HG02840 (cell line): Measurements from ENCODE around the gene BTNL2.
"Not testable (repeated sequence)": the region's sequence is repeated elsewhere in the genome, so short reads cannot be mapped to it uniquely, and the experiment has no call there.

Source experiments
- ATAC-seq: cut with Tn5 transposase; IDR thresholded peaks from one replicate; pipeline ENCODE4 v1.9.1; 2021; ENCODE audit warnings: mild to moderate bottlenecking, moderate library complexity, moderate number of reproducible peaks; ENCODE audit not compliant: unreplicated experiment, low FRiP score

Gene BTNL2, protein sequence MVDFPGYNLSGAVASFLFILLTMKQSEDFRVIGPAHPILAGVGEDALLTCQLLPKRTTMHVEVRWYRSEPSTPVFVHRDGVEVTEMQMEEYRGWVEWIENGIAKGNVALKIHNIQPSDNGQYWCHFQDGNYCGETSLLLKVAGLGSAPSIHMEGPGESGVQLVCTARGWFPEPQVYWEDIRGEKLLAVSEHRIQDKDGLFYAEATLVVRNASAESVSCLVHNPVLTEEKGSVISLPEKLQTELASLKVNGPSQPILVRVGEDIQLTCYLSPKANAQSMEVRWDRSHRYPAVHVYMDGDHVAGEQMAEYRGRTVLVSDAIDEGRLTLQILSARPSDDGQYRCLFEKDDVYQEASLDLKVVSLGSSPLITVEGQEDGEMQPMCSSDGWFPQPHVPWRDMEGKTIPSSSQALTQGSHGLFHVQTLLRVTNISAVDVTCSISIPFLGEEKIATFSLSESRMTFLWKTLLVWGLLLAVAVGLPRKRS

DNA sequence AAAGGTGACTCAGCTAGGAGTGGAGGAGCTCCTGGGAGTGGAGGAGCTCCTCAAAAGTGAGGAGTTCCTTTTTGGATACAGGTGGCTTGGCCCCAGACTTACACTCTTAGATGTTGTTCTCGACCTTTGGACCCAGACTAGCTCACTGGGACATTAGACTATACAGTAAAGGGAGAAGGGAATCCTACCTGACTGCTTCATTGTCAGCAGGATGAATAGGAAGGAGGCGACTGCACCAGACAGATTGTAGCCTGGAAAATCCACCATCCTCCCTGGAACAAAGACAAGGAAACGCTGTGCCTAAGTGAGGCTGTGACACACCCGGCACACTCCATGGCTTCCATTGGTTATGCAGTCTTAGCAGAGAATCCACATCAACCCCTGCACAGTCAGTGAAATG lies at the start of gene BTNL2:
Gene BTNL2 (minus strand): TSS at position 325 of the 400 bp plus-strand sequence. CDS start 58 bp downstream, at position 267.
- no peak for ATAC-seq

DNA sequence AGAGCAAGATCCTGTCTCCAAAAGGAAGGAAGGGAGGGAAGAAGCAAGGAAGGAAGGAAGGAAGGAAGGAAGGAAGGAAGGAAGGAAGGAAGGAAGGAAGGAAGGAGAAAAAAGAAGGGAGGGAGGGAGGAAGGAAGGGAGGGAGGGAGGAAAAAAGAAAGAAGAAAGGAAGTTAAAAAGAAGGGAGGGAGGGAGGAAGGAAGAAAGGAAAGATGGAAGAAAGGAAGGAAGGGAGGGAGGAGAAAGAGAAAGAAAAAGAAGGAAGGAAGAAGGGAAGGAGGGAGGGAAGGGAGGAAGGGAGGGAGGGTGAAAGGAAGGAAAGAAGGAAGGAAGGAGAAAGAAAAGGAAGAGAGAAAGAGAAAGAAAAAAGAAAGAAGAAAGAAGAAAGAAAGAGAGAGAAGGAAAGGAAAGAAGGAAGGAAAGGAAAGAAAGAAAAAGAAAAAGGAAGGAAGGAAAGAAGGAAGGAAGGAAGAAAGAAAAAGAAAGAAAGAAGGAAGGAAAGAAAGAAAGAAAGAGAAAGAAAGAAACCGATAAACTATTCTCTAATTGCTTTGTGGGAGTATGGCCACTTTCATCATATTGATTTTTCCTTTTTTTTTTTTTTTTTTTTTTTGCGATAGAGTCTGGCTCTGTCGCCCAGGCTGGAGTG lies 42.2 kb upstream of the BTNL2 start:
- no peak for ATAC-seq

DNA sequence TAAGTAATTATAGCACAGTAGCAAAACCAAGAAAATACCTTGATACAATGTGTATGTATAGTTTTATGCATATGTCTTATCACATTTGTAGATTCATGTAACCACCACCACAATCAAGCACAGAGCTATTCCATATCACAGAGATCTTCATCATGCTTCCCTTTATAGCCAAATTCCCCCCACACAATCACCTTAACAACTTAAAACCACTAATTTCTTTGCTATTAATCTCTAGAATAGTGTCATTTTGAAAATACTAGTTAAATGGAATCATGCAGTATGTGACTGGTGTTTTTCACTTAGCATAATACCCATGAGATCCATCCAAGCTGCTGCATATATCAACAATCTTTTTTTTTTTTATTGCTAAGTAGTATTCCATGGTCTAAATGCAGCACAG lies 41.0 kb upstream of the BTNL2 start:
- ATAC-seq: no peak

DNA sequence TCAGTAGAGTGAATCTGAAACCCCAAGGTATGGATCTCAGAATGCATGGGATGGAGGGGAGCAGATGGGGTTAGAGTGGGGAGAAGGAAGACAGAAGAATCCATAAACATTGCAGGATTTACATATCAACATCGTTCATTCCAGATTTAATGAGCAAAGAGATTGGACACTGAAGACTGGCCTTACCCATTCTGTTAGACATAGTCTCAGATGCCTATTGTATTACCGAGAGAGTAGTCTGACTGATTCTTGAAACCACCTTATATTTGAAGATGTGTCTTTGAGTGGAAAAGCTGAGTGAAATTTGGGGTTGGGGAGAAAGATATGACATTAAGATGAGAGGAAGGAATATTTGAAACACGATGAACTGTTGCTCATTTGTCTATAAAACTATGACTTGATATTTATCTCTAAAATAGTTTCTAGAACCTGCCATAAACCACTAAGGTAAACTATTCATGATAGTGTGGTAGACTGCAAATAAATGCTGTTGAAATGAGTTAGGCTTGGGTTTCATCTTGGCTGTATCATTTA lies 38.4 kb upstream of the BTNL2 start:
- ATAC-seq: no peak

DNA sequence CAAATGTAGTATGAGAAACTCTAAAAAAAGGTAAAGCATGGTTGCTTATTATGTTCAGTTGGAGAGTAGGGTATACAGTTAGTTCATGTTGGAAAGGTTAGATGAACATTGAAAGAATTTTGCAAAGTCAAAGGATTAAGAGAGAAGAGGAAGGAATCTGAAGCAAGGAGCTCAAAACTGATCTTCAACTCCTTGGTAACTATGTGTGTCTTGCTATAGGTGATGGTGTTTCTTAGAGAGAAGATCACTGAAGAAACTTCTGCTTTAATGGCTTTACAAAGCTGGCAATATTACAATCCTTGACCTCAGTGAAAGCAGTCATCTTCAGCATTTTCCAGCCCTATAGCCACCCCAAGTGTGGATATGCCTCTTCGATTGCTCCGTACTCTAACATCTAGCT lies 37.5 kb upstream of the BTNL2 start:
- no peak for ATAC-seq

DNA sequence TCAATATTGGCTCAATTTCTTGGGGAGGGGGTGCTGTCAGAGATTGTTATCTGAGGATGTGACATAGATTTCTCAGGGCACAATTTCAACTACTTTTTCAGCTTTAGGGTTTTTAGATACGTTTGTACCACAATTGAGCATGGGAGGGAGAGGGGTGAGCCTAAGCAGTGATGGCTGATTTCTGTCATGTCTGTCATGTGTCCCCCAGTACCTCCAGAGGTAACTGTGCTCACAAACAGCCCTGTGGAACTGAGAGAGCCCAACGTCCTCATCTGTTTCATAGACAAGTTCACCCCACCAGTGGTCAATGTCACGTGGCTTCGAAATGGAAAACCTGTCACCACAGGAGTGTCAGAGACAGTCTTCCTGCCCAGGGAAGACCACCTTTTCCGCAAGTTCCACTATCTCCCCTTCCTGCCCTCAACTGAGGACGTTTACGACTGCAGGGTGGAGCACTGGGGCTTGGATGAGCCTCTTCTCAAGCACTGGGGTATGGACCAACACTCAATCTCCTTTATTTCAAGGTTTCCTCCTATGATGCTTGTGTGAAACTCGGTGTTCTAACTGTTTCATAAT lies 36.1 kb upstream of the BTNL2 start:
- no peak for ATAC-seq

DNA sequence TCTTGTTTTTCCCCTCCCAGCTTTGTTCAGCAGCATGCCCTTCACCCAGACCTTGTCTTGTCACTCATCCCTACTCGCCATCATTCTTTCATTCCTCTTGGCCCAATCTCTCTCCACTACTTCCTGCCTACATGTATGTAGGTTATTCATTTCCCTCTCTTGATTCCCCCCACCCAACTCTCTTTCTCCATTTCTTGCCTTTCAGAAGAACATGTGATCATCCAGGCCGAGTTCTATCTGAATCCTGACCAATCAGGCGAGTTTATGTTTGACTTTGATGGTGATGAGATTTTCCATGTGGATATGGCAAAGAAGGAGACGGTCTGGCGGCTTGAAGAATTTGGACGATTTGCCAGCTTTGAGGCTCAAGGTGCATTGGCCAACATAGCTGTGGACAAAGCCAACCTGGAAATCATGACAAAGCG lies 35.3 kb upstream of the BTNL2 start:
- ATAC-seq: no peak

DNA sequence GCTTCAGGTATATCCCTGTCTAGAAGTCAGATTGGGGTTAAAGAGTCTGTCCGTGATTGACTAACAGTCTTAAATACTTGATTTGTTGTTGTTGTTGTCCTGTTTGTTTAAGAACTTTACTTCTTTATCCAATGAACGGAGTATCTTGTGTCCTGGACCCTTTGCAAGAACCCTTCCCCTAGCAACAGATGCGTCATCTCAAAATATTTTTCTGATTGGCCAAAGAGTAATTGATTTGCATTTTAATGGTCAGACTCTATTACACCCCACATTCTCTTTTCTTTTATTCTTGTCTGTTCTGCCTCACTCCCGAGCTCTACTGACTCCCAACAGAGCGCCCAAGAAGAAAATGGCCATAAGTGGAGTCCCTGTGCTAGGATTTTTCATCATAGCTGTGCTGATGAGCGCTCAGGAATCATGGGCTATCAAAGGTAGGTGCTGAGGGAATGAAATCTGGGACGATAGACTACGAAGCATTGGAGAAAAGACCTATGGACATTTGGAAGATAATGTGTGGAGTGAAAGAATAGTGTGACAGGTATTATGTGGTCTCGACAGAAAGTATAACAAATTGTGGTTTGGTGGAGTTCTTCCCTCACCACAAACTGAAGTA lies 32.7 kb upstream of the BTNL2 start, which contains the start of gene HLA-DRA:
Gene HLA-DRA (plus strand): TSS at position 286 of the 613 bp plus-strand sequence. CDS start 64 bp downstream, at position 350.
- ATAC-seq: peak; percentile 81

DNA sequence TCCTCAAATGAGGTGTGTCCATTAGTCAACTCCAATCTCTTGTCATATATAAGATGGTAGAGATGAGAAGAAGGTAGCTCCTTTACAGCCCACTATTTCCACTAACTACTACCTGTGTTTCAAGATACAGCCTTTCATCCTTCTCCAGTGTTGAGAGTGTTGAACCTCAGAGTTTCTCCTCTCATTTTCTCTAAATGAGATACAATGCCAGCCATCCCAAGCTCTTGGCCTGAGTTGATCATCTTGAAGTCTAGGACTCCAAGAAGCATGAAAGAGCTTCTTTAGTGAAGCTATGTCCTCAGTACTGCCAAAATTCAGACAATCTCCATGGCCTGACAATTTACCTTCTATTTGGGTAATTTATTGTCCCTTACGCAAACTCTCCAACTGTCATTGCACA lies 32.2 kb upstream of the BTNL2 start:
- ATAC-seq: no peak

DNA sequence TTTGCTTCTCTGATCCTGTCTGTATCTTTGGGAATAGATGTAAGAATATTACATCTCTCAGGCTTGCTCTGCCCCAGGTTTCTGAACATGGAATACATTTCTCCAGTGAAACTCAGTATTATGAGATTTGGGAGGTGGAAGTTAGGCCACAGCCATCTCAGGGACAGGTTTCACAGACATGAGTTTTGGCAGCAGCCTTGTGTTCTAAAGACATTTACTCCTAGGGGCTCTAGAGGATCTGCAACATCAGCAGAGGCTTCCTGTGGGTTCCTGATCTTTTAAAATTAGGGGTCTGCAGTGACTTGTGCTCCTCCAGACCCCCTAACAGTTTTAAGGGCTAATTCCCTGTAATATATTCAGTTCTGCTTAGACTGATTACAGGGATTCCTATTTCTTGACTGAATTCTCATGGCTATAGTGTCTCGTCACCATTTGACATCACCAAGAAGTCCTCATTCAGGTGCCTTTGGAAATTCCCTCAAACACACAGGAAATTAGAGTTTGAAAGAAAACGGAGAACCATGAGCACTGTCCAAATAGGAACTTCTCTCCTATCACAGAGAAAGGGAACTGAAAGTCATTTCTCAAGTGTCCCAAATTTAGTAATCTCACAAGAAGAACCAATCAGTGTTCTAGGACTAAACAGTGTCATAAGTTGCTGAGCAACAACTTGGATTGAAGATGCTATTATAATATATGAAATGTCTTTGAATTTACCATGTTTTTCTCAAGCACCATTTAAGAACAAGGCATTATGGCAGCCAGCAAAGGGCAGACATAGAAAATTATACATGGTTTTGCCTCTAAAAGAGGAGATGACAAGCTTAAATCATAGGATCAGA lies 30.2 kb upstream of the BTNL2 start:
- peak; percentile 60 for ATAC-seq

DNA sequence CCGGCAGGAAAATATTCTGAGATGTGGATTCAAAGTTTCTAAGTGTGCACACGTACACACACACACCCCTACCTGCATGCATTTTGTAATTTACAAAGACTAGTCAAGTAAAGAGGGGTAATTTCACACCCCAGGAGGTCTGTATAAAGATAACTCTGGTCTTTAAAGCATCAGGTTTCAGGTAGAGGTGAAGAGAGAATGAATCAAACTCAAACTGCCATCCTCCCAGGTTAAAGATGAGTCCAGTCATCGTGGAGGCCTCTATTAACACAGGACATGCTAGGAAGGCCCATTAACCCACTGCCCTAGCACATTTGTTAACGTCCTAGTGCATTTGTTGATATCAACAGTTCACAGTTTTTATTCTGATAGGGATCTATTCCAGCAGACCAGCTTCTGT lies 29.2 kb upstream of the BTNL2 start:
- ATAC-seq: no peak

DNA sequence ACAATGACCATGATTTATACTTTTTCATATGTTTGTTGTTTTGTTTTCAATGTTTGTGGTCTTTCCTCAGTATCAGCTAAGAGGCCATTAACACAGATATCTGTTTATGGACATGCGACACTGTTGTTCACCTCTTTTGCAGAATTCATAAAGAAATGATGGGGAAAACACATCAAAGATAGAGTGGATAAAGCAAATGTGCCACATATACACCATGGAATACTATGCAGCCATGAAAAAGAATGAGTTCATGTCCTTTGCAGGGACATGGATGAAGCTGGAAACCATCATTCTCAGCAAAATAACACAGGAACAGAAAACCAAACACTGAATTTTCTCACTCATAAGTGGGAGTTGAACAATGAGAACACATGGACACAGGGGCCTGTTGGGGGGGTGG lies 27.0 kb upstream of the BTNL2 start:
- ATAC-seq: not testable (repeated sequence)

DNA sequence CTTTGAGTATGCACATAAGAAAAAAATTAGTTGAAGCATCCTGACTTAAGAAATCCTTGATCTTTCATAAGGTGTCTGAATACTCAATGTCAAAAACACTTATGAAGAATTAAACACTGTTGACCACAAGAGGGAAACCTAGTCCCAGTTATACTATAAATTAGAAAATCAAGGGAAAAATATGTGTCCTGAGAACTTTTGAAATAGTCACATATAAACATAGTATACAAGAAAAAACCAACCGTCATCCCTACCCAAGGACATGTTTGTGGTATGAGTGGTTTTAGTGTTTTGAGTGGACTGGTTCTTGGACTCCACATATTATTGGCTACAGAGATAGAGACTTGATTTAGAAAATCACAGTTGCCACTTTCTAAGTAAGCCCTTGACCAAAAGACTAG lies 25.1 kb upstream of the BTNL2 start:
- ATAC-seq: no peak

DNA sequence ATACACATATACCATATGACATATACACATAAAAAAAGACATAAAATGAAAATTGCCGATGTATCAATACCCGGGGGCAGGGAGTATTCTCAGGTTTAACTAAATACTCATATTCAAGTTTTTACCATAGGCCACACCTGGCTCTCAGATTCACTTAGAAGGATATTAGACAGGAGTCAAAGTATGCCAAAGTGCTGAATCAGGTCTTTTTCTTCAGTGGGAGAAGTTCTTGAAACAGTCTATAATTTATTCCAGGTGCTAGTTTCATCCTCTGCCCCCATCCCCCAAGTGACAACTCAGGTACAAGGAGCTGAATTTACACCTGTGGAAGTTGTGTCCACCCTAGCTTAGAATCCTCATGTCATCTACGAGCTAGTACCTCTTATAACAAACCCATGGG lies 24.2 kb upstream of the BTNL2 start:
- ATAC-seq: no peak

DNA sequence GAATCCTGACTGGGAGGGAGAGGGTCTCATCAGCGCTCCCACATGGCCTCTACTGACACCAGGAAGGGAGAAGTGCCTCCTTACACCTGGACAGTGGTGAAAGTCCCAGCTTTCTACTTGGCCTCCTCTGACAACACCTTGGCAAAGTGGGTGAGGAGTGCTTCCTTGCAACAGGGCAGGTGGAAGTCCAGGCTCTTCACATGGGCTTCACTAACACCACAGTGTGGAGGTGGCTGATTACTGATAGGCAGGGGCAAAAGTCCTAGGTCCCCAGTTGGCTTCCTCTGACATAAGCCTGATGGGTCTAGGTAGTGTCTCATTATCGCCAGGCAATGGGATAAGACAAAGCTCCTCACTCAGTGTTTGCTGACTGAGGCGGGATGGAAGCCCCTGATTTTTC lies 23.2 kb upstream of the BTNL2 start:
- no peak for ATAC-seq

DNA sequence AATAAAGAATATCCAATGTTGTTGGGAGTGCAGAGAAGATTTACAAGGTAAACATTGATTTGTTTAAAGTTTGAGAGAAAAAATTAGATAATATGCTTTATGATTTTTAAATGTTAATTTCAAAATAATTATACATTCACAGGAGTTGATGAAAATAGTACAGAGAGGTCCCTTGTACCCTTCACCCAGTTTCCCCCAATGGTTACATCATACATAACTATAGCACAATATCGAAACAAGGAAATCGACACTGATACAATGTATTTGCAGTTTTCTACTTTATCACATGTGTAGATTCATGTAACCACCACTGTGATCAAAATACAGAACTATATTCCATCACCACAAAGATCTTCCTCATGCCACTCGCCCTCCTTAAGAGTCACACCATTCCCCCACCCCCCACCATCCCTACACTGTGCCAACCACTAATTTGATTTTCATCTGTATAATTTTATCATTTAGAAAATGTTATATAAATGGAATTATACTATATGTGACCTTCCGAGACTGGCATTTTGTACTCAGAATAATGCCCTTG lies 21.0 kb upstream of the BTNL2 start:
- no peak for ATAC-seq

DNA sequence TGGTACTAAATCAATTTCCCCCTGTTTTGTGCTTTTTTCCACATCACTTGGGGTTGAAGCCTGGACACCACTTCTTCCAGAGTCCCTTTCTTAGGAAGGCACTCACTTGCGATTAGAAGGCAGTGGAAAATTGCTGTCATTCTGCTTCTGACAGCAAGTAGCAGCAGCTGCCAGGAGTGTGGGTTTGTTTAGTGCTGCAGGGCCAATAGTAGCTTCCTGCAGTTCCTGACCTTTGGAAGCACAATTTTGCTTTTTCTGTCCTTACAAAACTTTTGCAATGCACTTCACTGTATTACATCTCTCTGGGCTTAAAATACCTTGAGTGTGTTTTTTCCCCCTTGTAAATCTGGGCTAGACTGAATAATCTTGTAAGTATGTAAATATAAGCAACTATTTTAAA lies 20.2 kb upstream of the BTNL2 start:
- no peak for ATAC-seq

DNA sequence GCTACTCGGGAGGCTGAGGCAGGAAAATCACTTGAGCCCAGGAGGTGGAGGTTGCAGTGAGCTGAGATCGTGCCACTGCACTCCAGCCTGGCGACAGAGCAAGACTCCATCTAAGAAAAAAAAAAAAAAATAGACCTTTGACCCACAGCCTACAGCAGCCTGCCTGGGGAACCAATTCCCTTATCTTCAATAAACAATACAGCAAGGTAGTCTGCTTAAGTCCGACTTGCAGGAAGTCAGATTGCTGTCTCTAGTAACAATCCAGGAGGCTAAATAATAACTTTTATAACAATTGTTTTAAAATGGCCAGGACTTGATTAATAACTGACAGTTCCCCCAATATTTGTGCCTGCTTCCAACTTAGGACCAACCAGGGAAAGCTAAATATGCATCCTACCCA lies 19.4 kb upstream of the BTNL2 start:
- ATAC-seq: no peak

DNA sequence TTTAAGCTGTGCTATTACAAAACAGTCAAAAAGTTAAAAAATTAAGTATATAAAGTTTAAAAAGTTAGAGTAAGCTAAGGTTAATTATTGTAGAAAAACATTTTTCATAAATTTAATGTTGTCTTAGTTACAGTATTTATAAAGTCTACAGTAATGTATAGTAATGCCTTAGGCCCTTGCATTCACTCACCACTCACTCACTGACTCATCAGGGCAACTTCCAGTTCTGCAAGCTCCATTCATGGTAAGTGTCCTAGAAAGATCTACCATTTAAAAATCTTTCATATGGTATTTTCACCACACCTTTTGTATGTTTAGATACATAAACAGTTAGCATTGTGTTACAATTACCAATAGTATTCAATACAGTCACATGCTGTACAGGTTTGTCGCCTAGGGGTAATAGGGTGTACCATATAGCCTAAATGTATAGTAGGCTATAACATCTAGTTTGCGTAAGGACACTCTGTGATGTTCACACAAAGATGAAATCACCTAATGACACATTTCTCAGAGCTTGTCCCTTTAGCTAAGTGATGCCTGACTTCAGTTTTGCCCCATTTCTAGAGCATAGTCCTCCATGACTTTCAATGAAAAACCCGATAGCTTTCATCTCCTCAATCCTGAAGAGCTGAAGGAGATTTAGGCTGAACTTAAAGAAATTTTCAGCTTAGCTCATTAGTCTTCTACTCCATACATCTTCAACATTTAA lies 17.8 kb upstream of the BTNL2 start:
- no peak for ATAC-seq
